PC-9 (cell line): ENCODE measurements around the gene RCE1. TPM values are rescaled to one million over a fixed set of nuclear protein-coding genes. Genes with fewer than 3 reads are reported as not detected.

Experiments used
- BruUV-seq: library from RNA; stranded (reverse); fragments of 400-500 nt; replicated peaks from 2 replicates; lab custom pipeline; 2021; lab: Mats Ljungman, UMichigan
- CTCF ChIA-PET: fragments of 300-600 bp; sonication (Branson Sonifier 250); formaldehyde crosslinking; loops from one replicate; lab custom pipeline; 2022; ENCODE audit warnings: antibody characterized with exemption; lab: Charles Lee
- POLR2A ChIA-PET: fragments of 300-600 bp; sonication (Branson Sonifier 250); formaldehyde crosslinking; loops from one replicate; lab custom pipeline; 2022; ENCODE audit warnings: antibody characterized with exemption; ENCODE audit not compliant: unreplicated experiment; lab: Charles Lee
- DNase-seq, 2 experiments: peaks; one replicate each; pipeline versions ENCODE4 v3.0.0 to v3.0.0-alpha.2; 2015 to 2022; ENCODE audit warnings: mixed read lengths in 1 of 2
- H2AFZ ChIP-seq: fragments of 200-600 bp; sonication (generic); 2 replicates; pipeline ENCODE4 v1.8.1; 2017; ENCODE audit warnings: antibody characterized with exemption
- H3F3A ChIP-seq: fragments of 200-600 bp; sonication (generic); 2 replicates; pipeline ENCODE4 v1.8.1; 2017; ENCODE audit warnings: antibody characterized with exemption, mild to moderate bottlenecking, low read depth; ENCODE audit not compliant: insufficient read depth
- H3K27ac ChIP-seq: fragments of 200-600 bp; sonication (generic); 2 replicates; pipeline ENCODE4 v1.6.1; 2016; ENCODE audit warnings: mixed run types
- H3K27me3 ChIP-seq: fragments of 200-600 bp; sonication (generic); 2 replicates; pipeline ENCODE4 v1.6.1; 2016; ENCODE audit warnings: low read depth, mixed run types; ENCODE audit not compliant: insufficient read depth
- H3K36me3 ChIP-seq: fragments of 200-600 bp; sonication (generic); 2 replicates; pipeline ENCODE4 v1.6.1; 2016; ENCODE audit warnings: low read depth, mixed run types
- H3K4me1 ChIP-seq: fragments of 200-600 bp; sonication (generic); replicated peaks from 2 replicates; pipeline ENCODE4 v1.6.1; 2016; ENCODE audit warnings: mixed run types; ENCODE audit not compliant: insufficient read depth
- H3K4me2 ChIP-seq: fragments of 200-600 bp; sonication (generic); 2 replicates; pipeline ENCODE4 v1.6.1; 2017; ENCODE audit warnings: mixed run types
- H3K4me3 ChIP-seq: fragments of 200-600 bp; sonication (generic); 2 replicates; pipeline ENCODE4 v1.6.1; 2016; ENCODE audit warnings: mixed run types
- H3K79me2 ChIP-seq: fragments of 200-600 bp; sonication (generic); 2 replicates; pipeline ENCODE4 v1.6.1; 2017; ENCODE audit warnings: low read depth, mixed run types
- H3K9me2 ChIP-seq: fragments of 200-600 bp; sonication (generic); 2 replicates; pipeline ENCODE4 v1.8.1; 2017; ENCODE audit warnings: mild to moderate bottlenecking; ENCODE audit not compliant: insufficient read depth
- H3K9me3 ChIP-seq: fragments of 200-600 bp; sonication (generic); 2 replicates; pipeline ENCODE4 v1.8.1; 2016; ENCODE audit warnings: low read depth; ENCODE audit not compliant: insufficient read depth
- H4K20me1 ChIP-seq: fragments of 200-600 bp; sonication (generic); 2 replicates; pipeline ENCODE4 v1.8.1; 2017; ENCODE audit not compliant: insufficient read depth
- CTCF ChIP-seq: fragments of 200-600 bp; sonication (generic); conservative IDR thresholded peaks from 2 replicates; pipeline ENCODE4 v1.6.1; 2017; ENCODE audit warnings: mixed run types, antibody characterized with exemption, mild to moderate bottlenecking, moderate library complexity
- EZH2 ChIP-seq: fragments of 200-600 bp; sonication (generic); IDR thresholded peaks from 2 replicates; pipeline ENCODE4 v1.8.0; 2017; ENCODE audit warnings: antibody characterized with exemption, low read depth
- intact Hi-C: fragments of 100-400 bp; cut with micrococcal nuclease; formaldehyde crosslinking; loops from one replicate; pipeline ENCODE4 v1.10.0; 2022; ENCODE audit not compliant: unreplicated experiment
- total RNA-seq: library from RNA; stranded (reverse); gene quantifications from 2 replicates; pipeline ENCODE4 v1.2.3, GENCODE V29; 2021

Gene RCE1
- total RNA-seq, 1 experiment from 2014 or later = 42.9 TPM

DNA sequence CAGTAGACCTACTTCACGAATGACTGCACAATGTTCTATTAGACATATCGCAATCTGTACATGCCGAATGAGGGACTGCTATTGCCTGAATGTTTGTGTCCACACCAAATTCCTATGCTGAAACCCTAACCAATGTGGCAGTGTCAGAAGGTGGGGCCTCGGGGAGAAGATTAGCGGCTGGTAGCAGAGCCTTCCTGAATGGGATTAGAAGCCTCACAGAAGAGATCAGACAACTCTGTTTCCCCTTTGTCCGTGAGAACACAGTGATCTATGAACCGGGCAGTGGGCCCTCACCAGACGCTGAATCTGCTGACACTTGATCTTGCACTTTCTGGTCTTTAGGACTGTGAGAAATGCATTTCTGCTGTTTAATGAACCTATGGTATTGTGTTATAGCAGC is 46.7 kb downstream of the RCE1 start:
- no peak overlapping the region for H3K4me2 ChIP-seq

DNA sequence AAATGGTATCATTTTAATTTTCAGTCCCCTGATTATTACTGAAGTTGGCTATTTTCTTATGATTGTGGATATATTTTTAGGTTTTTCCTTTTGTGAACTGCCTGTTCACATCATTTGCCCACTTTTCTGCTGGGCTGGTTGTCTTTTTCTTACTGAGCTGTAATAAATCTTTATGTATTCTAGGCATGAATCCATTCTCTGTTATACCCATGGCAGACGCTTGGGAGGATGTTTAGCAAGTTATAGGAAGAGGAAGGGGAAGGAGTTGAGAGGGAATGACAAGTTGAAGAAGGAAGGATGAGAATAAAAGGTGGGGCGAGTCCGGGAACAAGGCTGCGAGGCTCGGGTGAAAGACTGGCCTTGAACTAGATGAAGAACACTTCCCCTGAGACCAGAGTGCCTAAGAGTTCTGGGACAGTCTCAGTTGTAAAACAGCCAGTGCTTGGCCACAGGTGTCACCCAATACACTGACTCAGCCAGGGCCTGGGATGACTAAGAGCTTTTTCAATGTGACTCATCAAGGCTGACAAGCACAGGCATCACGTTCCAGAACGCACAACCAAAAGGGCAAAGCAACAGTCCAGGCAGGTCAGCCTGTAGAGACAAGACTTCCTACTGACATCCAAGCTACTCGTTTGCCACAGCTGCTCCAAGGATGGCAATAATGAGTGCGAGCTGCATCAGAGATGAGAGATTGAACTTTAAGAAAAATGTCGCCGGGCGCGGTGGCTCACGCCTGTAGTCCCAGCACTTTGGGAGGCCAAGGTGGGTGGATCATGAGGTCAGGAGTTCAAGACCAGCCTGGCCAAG is 48.8 kb downstream of the RCE1 start:
- TF ChIP-seq EZH2 = no peak
- TF ChIP-seq CTCF = no peak; the same call in 1 of the 2 replicates
- Histone ChIP-seq H3K9me2 (no peaks in the 10 kb centered on the region), H3K27ac (peak overlapping the region; percentile 86), H3F3A (peaks cover 15% of the 10 kb centered on the region; the same call in 1 of the 2 replicates), H3K4me1 (peaks cover 35% of the 10 kb centered on the region), H3K27me3 (no peaks in the 10 kb centered on the region), H4K20me1 (no peaks in the 10 kb centered on the region), H3K79me2 (no peaks in the 10 kb centered on the region), H3K4me2 (peak overlapping the region; percentile 61), H3K36me3 (no peaks in the 10 kb centered on the region), H2AFZ (no peak overlapping the region), H3K9me3 (no peaks in the 10 kb centered on the region), H3K4me3 (no peak overlapping the region; the same call in 1 of the 2 replicates)
- ChIA-PET POLR2A (interaction anchor here (0.6 to 0.9 kb wide), 8 partner anchors 32 to 454 kb away, joined by 3 to 18 read pairs (median 4); no protein-coding TSS in a partner anchor), CTCF (interaction anchor here (0.7 kb wide), 1 partner anchor 163 kb away, joined by 3 read pairs; no protein-coding TSS in a partner anchor)
- BruUV-seq = TSS peak; percentile 99
- intact Hi-C loops = loop anchor here (1.0 kb wide), 1 partner anchor 79 kb away; no protein-coding TSS in a partner anchor
- DNase-seq = peak; percentile 90 to 96

More for the DNA sequence above, 46.7 kb downstream of the RCE1 start:
- no TSS peak for BruUV-seq
- POLR2A ChIA-PET = interaction anchor here (0.6 kb wide), 1 partner anchor 365 kb away, joined by 4 read pairs; no protein-coding TSS in a partner anchor
- CTCF ChIA-PET = no interaction called here
- Histone ChIP-seq H3K27me3 (no peaks in the 10 kb centered on the region), H3K9me2 (no peaks in the 10 kb centered on the region), H3K9me3 (no peaks in the 10 kb centered on the region), H3F3A (peaks cover 15% of the 10 kb centered on the region; the same call in 1 of the 2 replicates), H3K79me2 (no peaks in the 10 kb centered on the region), H3K4me3 (no peak overlapping the region), H3K4me1 (peaks cover 35% of the 10 kb centered on the region), H4K20me1 (no peaks in the 10 kb centered on the region), H3K27ac (0 out of 2 replicates have a peak overlapping the region, but pooled peaks have one; percentile 3), H2AFZ (no peak overlapping the region), H3K36me3 (no peaks in the 10 kb centered on the region)
- peak in 1 of 2 experiments; percentile 52 for DNase-seq
- intact Hi-C loops = no loop called here
- TF ChIP-seq CTCF = no peak
- no peak for TF ChIP-seq EZH2

DNA sequence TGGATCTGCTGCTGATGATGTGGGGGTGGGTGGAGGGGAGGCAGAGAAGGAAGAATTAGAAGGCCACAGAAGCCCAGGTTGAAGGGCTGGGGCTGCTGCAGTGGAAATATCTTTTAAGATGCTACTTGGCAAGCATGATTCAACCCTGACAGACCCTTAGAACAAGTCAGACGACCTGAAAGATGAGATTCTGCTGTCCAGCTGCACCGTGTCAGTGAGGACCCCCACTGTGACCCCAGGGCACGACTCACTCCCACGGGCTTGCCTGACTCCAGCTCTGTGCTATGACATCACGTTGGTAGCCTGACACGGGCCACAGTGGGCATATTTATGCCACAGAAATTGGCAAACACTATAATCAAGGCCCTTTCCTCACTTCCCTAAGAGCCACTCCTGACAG is 49.7 kb downstream of the RCE1 start:
- peak overlapping the region; percentile 61; the same call in 1 of the 2 replicates for H3K4me2 ChIP-seq

More for the DNA sequence above, 49.7 kb downstream of the RCE1 start:
- Histone ChIP-seq H4K20me1 (no peaks in the 10 kb centered on the region), H3K4me3 (no peak overlapping the region), H2AFZ (no peak overlapping the region), H3K9me2 (no peaks in the 10 kb centered on the region), H3K79me2 (no peaks in the 10 kb centered on the region), H3K27ac (peak overlapping the region; percentile 86), H3K9me3 (no peaks in the 10 kb centered on the region), H3K27me3 (no peaks in the 10 kb centered on the region), H3K36me3 (no peaks in the 10 kb centered on the region), H3F3A (peaks cover 19% of the 10 kb centered on the region; the same call in 1 of the 2 replicates), H3K4me1 (peaks cover 35% of the 10 kb centered on the region)
- TSS peak; percentile 79 for BruUV-seq
- CTCF ChIA-PET = interaction anchor here (0.7 to 1.0 kb wide), 2 partner anchors 135 to 1554 kb away, joined by 3 to 4 read pairs; no protein-coding TSS in a partner anchor
- intact Hi-C loops = loop anchor here (1.0 kb wide), 1 partner anchor 78 kb away; no protein-coding TSS in a partner anchor
- TF ChIP-seq EZH2 (no peak), CTCF (no peak)
- POLR2A ChIA-PET = interaction anchor here (0.7 kb wide), 1 partner anchor 140 kb away, joined by 3 read pairs; no protein-coding TSS in a partner anchor
- peak in 1 of 2 experiments; percentile 31 for DNase-seq
